ENCODE data around the gene DNAJB2.

DNAJB2 gene

GRCh38 chr2:219304223-219304622 is 25.1 kb downstream of the DNAJB2 start:
- no peaks in the 10 kb centered on the region for H3K36me3 ChIP-seq (replicated peaks; ENCODE audit: insufficient read depth, low read length)
- no peak overlapping the region for H3K4me2 ChIP-seq (ENCODE audit: low read depth, low read length)
- no peak for DNase-seq
- no peak overlapping the region for H3K4me3 ChIP-seq (ENCODE audit: low read length)
- H3K79me2 ChIP-seq (ENCODE audit: low read length), result no peaks in the 10 kb centered on the region
- H3K9me2 ChIP-seq (replicated peaks; ENCODE audit: insufficient read depth, low read length), result no peaks in the 10 kb centered on the region
- H3K4me1 ChIP-seq (ENCODE audit: low read length), result peaks cover 11% of the 10 kb centered on the region
- no peak overlapping the region for H2AFZ ChIP-seq (ENCODE audit: low read length)
- no peak overlapping the region for H3K27ac ChIP-seq (ENCODE audit: low read length)
- TF ChIP-seq CTCF (IDR thresholded peaks at IDR 0.05; ENCODE audit: low read length) (no peak), EZH2phosphoT487 (IDR thresholded peaks at IDR 0.05; ENCODE audit: low read length) (no peak), EZH2 (optimal IDR thresholded peaks at IDR 0.05; ENCODE audit: low read depth, low read length) (no peak)
- no peaks in the 10 kb centered on the region for H4K20me1 ChIP-seq (ENCODE audit: insufficient read depth, low read length)
- no peaks in the 10 kb centered on the region for H3K9me3 ChIP-seq (replicated peaks; ENCODE audit: insufficient read depth, low read length)
- peaks cover 5% of the 10 kb centered on the region; the same call in 1 of the 2 replicates for H3F3A ChIP-seq (ENCODE audit: insufficient read depth, low read length)
- no peak overlapping the region for H3K9ac ChIP-seq (ENCODE audit: low read length)
- peaks cover 70% of the 10 kb centered on the region for H3K27me3 ChIP-seq (replicated peaks; ENCODE audit: insufficient read depth, low read length)

GRCh38 chr2:219306047-219306446 is 26.9 kb downstream of the DNAJB2 start:
- Histone ChIP-seq H3F3A (ENCODE audit: insufficient read depth, low read length) (no peaks in the 10 kb centered on the region), H3K9me3 (replicated peaks; ENCODE audit: insufficient read depth, low read length) (no peaks in the 10 kb centered on the region), H3K9ac (ENCODE audit: low read length) (no peak overlapping the region), H3K4me1 (ENCODE audit: low read length) (no peaks in the 10 kb centered on the region), H3K4me2 (ENCODE audit: low read depth, low read length) (no peak overlapping the region), H3K79me2 (ENCODE audit: low read length) (no peaks in the 10 kb centered on the region), H3K4me3 (ENCODE audit: low read length) (no peak overlapping the region), H3K27me3 (replicated peaks; ENCODE audit: insufficient read depth, low read length) (peaks cover 73% of the 10 kb centered on the region), H3K27ac (ENCODE audit: low read length) (no peak overlapping the region), H3K9me2 (replicated peaks; ENCODE audit: insufficient read depth, low read length) (no peaks in the 10 kb centered on the region), H2AFZ (ENCODE audit: low read length) (no peak overlapping the region), H4K20me1 (ENCODE audit: insufficient read depth, low read length) (no peaks in the 10 kb centered on the region), H3K36me3 (replicated peaks; ENCODE audit: insufficient read depth, low read length) (no peaks in the 10 kb centered on the region)
- TF ChIP-seq CTCF (IDR thresholded peaks at IDR 0.05; ENCODE audit: low read length) (no peak), EZH2 (optimal IDR thresholded peaks at IDR 0.05; ENCODE audit: low read depth, low read length) (no peak), EZH2phosphoT487 (IDR thresholded peaks at IDR 0.05; ENCODE audit: low read length) (no peak)
- no peak for DNase-seq

GRCh38 chr2:219308142-219309101 is 29.3 kb downstream of the DNAJB2 start:
- no peak overlapping the region for H2AFZ ChIP-seq (ENCODE audit: low read length)
- H3K9ac ChIP-seq (ENCODE audit: low read length), result no peak overlapping the region
- H4K20me1 ChIP-seq (ENCODE audit: insufficient read depth, low read length), result no peaks in the 10 kb centered on the region
- no peaks in the 10 kb centered on the region for H3K79me2 ChIP-seq (ENCODE audit: low read length)
- no peaks in the 10 kb centered on the region for H3K4me1 ChIP-seq (ENCODE audit: low read length)
- no peak overlapping the region for H3K4me2 ChIP-seq (ENCODE audit: low read depth, low read length)
- H3F3A ChIP-seq (ENCODE audit: insufficient read depth, low read length), result no peaks in the 10 kb centered on the region
- H3K4me3 ChIP-seq (ENCODE audit: low read length), result no peak overlapping the region
- H3K27ac ChIP-seq (ENCODE audit: low read length), result no peak overlapping the region
- TF ChIP-seq CTCF (IDR thresholded peaks at IDR 0.05; ENCODE audit: low read length) (no peak), EZH2 (optimal IDR thresholded peaks at IDR 0.05; ENCODE audit: low read depth, low read length) (no peak), EZH2phosphoT487 (IDR thresholded peaks at IDR 0.05; ENCODE audit: low read length) (no peak)
- no peaks in the 10 kb centered on the region for H3K9me3 ChIP-seq (replicated peaks; ENCODE audit: insufficient read depth, low read length)
- H3K36me3 ChIP-seq (replicated peaks; ENCODE audit: insufficient read depth, low read length), result no peaks in the 10 kb centered on the region
- DNase-seq, result peak; percentile 64
- peaks cover 57% of the 10 kb centered on the region for H3K27me3 ChIP-seq (replicated peaks; ENCODE audit: insufficient read depth, low read length)
- no peaks in the 10 kb centered on the region for H3K9me2 ChIP-seq (replicated peaks; ENCODE audit: insufficient read depth, low read length)
